ENCODE results near the gene PLEKHG2.

The PLEKHG2 gene

DNA sequence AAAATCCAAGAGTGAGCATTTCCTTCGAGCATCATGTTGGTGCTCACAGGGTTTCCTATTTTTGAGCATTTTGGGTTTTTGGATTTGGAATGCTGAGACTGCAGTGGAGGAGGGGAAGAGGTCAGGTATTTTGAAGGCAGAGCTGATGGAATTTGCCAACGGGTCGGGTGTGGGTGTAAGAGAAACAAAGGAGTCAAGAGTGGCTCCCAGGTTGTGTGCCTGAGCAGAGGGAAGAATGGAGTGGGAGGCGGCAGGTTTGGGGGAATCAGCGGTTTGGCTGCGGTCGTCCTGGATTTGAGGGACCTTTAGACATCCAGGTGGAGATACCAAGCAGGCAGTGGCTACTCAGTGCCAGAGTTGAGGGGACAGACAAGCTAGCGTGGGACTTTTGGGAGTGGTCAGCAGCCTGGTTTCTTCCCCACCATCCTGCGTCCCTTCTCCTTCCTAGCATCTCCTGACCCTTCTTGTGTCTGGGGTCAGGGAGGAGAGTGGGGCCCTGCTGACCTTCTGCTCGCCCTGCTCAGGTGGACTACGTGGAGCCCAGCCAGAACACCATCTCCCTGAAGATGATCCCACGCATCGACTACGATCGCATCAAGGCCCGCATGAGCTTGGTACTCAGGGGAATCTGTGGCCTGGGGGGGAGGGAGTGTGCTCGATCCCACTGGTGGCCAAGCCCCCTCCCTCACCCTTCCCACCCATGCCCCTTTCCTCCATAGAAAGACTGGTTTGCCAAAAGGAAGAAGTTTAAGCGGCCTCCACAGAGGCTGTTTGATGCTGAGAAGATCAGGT, 53.7 kb downstream of the PLEKHG2 start:
- Histone ChIP-seq H3K4me3 (ENCODE audit: insufficient read depth, low read depth, low read length) (no peak overlapping the region), H3K4me1 (ENCODE audit: control insufficient read depth, insufficient read depth, low read length) (no peaks in the 10 kb centered on the region), H3K27ac (ENCODE audit: insufficient read depth, low read depth, low read length, poor library complexity, severe bottlenecking) (no peak overlapping the region), H3K27me3 (ENCODE audit: control insufficient read depth, insufficient read depth, low read length, poor library complexity, severe bottlenecking) (no peaks in the 10 kb centered on the region), H3K36me3 (ENCODE audit: control insufficient read depth, insufficient read depth, low read length) (peaks cover 53% of the 10 kb centered on the region), H3K9me3 (ENCODE audit: control insufficient read depth, low read length) (no peaks in the 10 kb centered on the region)
- WGBS, 2 experiments = 93 to 96% methylated on average over 18 of the region's 18 CpGs

DNA sequence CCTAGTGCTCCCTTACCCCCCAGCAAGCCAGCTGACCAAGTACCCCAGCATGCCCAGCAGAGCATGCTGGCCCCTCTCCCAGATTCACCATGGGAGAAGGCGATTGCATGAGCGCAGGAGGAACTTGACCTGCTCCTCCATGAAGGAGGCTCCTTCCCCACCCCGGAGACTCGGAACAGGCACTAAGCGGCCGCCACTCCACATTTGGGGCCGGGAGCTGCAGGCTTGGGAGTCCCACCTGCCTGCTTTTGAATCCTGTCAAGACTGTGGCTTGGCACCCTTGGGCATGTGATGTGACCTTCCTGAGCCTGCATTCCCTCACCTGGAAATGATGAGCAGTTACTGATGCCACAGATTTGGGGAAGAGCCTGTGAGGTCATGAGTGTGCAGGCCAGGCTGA, 55.5 kb downstream of the PLEKHG2 start:
- 94 to 97% methylated on average over 7 of the region's 7 CpGs for WGBS, 2 experiments
- H3K27me3 ChIP-seq (ENCODE audit: control insufficient read depth, insufficient read depth, low read length, poor library complexity, severe bottlenecking) = no peaks in the 10 kb centered on the region

GRCh38 chr19:39469036-39469435, 56.6 kb downstream of the PLEKHG2 start:
- H3K4me3 ChIP-seq (ENCODE audit: insufficient read depth, low read depth, low read length) = no peak overlapping the region
- H3K27ac ChIP-seq (ENCODE audit: insufficient read depth, low read depth, low read length, poor library complexity, severe bottlenecking) = no peak overlapping the region
- no peaks in the 10 kb centered on the region for H3K9me3 ChIP-seq (ENCODE audit: control insufficient read depth, low read length)
- H3K36me3 ChIP-seq (ENCODE audit: control insufficient read depth, insufficient read depth, low read length) = peaks cover 63% of the 10 kb centered on the region
- no peaks in the 10 kb centered on the region for H3K27me3 ChIP-seq (ENCODE audit: control insufficient read depth, insufficient read depth, low read length, poor library complexity, severe bottlenecking)
- WGBS, 2 experiments = 92 to 94% methylated on average over 11 of the region's 11 CpGs
- no peaks in the 10 kb centered on the region for H3K4me1 ChIP-seq (ENCODE audit: control insufficient read depth, insufficient read depth, low read length)

More for the DNA sequence above, 55.5 kb downstream of the PLEKHG2 start:
- peaks cover 61% of the 10 kb centered on the region for H3K36me3 ChIP-seq (ENCODE audit: control insufficient read depth, insufficient read depth, low read length)
- no peaks in the 10 kb centered on the region for H3K9me3 ChIP-seq (ENCODE audit: control insufficient read depth, low read length)
- no peaks in the 10 kb centered on the region for H3K4me1 ChIP-seq (ENCODE audit: control insufficient read depth, insufficient read depth, low read length)
- H3K4me3 ChIP-seq (ENCODE audit: insufficient read depth, low read depth, low read length) = no peak overlapping the region
- no peak overlapping the region for H3K27ac ChIP-seq (ENCODE audit: insufficient read depth, low read depth, low read length, poor library complexity, severe bottlenecking)

DNA sequence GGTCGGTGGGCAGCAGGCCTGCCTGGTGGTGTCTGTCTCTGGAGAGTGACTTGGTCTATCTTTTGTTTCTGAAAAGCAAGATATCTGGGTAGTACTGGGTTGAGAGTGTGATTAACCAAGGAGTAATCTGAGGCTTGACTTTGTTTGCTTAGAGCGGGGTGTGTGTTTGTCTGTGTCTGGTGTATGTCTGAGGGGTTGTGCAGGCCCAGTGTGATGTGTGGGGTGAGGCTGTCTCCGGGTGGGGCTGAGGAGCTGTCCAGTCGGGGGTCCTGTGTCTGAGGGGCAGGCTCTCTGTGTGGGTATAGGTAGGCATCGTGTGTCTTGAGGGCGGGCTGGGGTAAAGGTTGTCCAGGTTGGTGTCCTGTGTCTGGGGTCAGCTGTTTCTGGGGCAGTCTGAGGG, 57.1 kb downstream of the PLEKHG2 start:
- Histone ChIP-seq H3K4me3 (ENCODE audit: insufficient read depth, low read depth, low read length) (no peak overlapping the region), H3K36me3 (ENCODE audit: control insufficient read depth, insufficient read depth, low read length) (peaks cover 66% of the 10 kb centered on the region)
- 86 to 87% methylated on average over 6 of the region's 6 CpGs for WGBS, 2 experiments

GRCh38 chr19:39470724-39471339, 58.4 kb downstream of the PLEKHG2 start:
- WGBS, 2 experiments = 90 to 98% methylated on average over 7 of the region's 7 CpGs
- Histone ChIP-seq H3K27me3 (ENCODE audit: control insufficient read depth, insufficient read depth, low read length, poor library complexity, severe bottlenecking) (no peaks in the 10 kb centered on the region), H3K36me3 (ENCODE audit: control insufficient read depth, insufficient read depth, low read length) (peaks cover 65% of the 10 kb centered on the region), H3K4me3 (ENCODE audit: insufficient read depth, low read depth, low read length) (no peak overlapping the region), H3K4me1 (ENCODE audit: control insufficient read depth, insufficient read depth, low read length) (no peaks in the 10 kb centered on the region), H3K9me3 (ENCODE audit: control insufficient read depth, low read length) (no peaks in the 10 kb centered on the region), H3K27ac (ENCODE audit: insufficient read depth, low read depth, low read length, poor library complexity, severe bottlenecking) (no peak overlapping the region)

More for the DNA sequence above, 57.1 kb downstream of the PLEKHG2 start:
- Histone ChIP-seq H3K27ac (ENCODE audit: insufficient read depth, low read depth, low read length, poor library complexity, severe bottlenecking) (no peak overlapping the region), H3K4me1 (ENCODE audit: control insufficient read depth, insufficient read depth, low read length) (no peaks in the 10 kb centered on the region), H3K27me3 (ENCODE audit: control insufficient read depth, insufficient read depth, low read length, poor library complexity, severe bottlenecking) (no peaks in the 10 kb centered on the region), H3K9me3 (ENCODE audit: control insufficient read depth, low read length) (no peaks in the 10 kb centered on the region)

DNA sequence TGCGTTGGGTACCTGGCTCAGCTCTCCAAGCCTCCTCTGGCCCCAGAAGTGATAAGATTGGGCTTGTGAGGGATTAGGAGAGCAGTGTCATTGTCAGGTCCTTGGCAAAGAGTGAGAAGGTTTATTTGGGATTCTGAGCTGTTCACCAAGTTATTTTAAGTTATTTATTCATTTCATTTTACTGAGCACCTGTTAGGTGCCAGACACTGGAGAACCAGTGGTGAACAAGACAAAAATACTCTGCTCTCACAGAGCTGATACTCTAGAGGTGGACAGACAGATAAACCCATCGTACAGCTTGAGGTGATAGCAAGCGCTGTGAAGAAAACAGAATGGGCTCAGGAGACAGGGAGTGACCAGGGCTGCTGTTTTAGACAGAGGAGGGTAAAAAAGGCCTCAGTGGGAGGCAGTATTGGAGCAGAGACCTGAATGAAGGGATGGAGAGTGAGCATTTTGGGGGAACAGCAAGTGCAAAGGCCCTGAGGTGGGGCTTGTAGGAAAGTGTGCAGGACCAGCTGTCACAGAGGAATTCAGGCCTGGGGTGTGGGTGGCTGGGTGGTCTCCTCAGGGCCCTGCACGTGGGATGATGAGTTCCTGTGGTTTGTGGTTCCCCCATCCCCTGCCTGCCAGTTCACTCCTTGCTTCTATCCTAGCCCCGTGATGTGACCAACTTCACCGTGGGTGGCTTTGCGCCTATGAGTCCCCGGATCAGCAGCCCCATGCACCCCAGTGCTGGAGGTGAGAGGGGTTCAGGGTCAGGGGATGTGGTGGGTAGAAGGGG, 59.5 kb downstream of the PLEKHG2 start:
- H3K36me3 ChIP-seq (ENCODE audit: control insufficient read depth, insufficient read depth, low read length) = peaks cover 66% of the 10 kb centered on the region
- H3K4me1 ChIP-seq (ENCODE audit: control insufficient read depth, insufficient read depth, low read length) = no peaks in the 10 kb centered on the region
- no peaks in the 10 kb centered on the region for H3K9me3 ChIP-seq (ENCODE audit: control insufficient read depth, low read length)
- H3K27ac ChIP-seq (ENCODE audit: insufficient read depth, low read depth, low read length, poor library complexity, severe bottlenecking) = no peak overlapping the region
- no peak overlapping the region for H3K4me3 ChIP-seq (ENCODE audit: insufficient read depth, low read depth, low read length)
- WGBS, 2 experiments = 96 to 98% methylated on average over 8 of the region's 8 CpGs
- H3K27me3 ChIP-seq (ENCODE audit: control insufficient read depth, insufficient read depth, low read length, poor library complexity, severe bottlenecking) = no peaks in the 10 kb centered on the region

GRCh38 chr19:39472746-39473442, 60.4 kb downstream of the PLEKHG2 start:
- Histone ChIP-seq H3K4me3 (ENCODE audit: insufficient read depth, low read depth, low read length) (no peak overlapping the region), H3K4me1 (ENCODE audit: control insufficient read depth, insufficient read depth, low read length) (no peaks in the 10 kb centered on the region), H3K27me3 (ENCODE audit: control insufficient read depth, insufficient read depth, low read length, poor library complexity, severe bottlenecking) (no peaks in the 10 kb centered on the region), H3K36me3 (ENCODE audit: control insufficient read depth, insufficient read depth, low read length) (peaks cover 59% of the 10 kb centered on the region), H3K9me3 (ENCODE audit: control insufficient read depth, low read length) (no peaks in the 10 kb centered on the region), H3K27ac (ENCODE audit: insufficient read depth, low read depth, low read length, poor library complexity, severe bottlenecking) (no peak overlapping the region)
- 95 to 96% methylated on average over 32 of the region's 32 CpGs for WGBS, 2 experiments

DNA sequence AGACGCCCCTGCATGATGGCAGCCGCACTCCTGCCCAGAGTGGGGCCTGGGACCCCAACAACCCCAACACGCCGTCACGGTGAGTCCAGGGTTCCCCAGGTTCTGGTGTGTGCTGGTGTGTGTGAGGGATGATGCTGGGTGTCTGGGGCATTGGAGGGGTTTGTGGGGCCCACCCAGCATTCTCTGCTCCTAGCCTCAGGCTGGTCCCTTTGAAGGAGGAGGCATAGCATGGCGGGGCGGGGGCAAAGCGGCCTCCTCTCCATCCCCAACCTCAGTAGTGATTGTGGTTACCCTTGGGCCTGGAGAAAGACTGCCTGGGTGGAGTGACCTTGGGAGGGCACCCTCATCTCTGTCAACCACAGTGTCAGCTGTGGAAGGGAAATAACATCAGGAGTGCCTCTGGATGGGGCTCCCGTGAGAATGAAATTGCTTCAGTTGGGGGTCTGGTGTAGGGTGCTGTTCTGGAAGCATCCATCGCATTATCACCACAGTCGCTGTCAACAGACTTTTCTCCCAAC, 61.0 kb downstream of the PLEKHG2 start:
- peaks cover 56% of the 10 kb centered on the region for H3K36me3 ChIP-seq (ENCODE audit: control insufficient read depth, insufficient read depth, low read length)
- no peaks in the 10 kb centered on the region for H3K4me1 ChIP-seq (ENCODE audit: control insufficient read depth, insufficient read depth, low read length)
- no peak overlapping the region for H3K4me3 ChIP-seq (ENCODE audit: insufficient read depth, low read depth, low read length)
- H3K9me3 ChIP-seq (ENCODE audit: control insufficient read depth, low read length) = no peaks in the 10 kb centered on the region
- H3K27me3 ChIP-seq (ENCODE audit: control insufficient read depth, insufficient read depth, low read length, poor library complexity, severe bottlenecking) = no peaks in the 10 kb centered on the region
- no peak overlapping the region for H3K27ac ChIP-seq (ENCODE audit: insufficient read depth, low read depth, low read length, poor library complexity, severe bottlenecking)
- 94 to 95% methylated on average over 11 of the region's 11 CpGs for WGBS, 2 experiments

- H3K27me3 ChIP-seq (ENCODE audit: control insufficient read depth, insufficient read depth, low read length, poor library complexity, severe bottlenecking) = no peaks in the 10 kb centered on the region
- H3K9me3 ChIP-seq (ENCODE audit: control insufficient read depth, low read length) = no peaks in the 10 kb centered on the region
- peaks cover 53% of the 10 kb centered on the region for H3K36me3 ChIP-seq (ENCODE audit: control insufficient read depth, insufficient read depth, low read length)
- H3K27ac ChIP-seq (ENCODE audit: insufficient read depth, low read depth, low read length, poor library complexity, severe bottlenecking) = no peak overlapping the region
- WGBS, 2 experiments = 66% methylated on average over 9 of the region's 9 CpGs
- H3K4me1 ChIP-seq (ENCODE audit: control insufficient read depth, insufficient read depth, low read length) = no peaks in the 10 kb centered on the region
- no peak overlapping the region for H3K4me3 ChIP-seq (ENCODE audit: insufficient read depth, low read depth, low read length)
These were observed 61.7 kb downstream of the PLEKHG2 start for GRCh38 chr19:39474139-39474620.

Measured in ectodermal cell (in vitro differentiated cells).